Loucy (cell line): ENCODE results near the gene CXXC4.

Source experiments
- H2AFZ ChIP-seq: fragments of 200-600 bp; sonication (generic); 2 replicates; pipeline ENCODE4 v1.6.0; 2016; ENCODE audit warnings: antibody characterized with exemption, mild to moderate bottlenecking, low read length, moderate library complexity
- H3F3A ChIP-seq: fragments of 200-600 bp; 2 replicates; pipeline ENCODE4 v1.6.0; 2016; ENCODE audit warnings: antibody characterized with exemption, low read depth, mild to moderate bottlenecking
- H3K27me3 ChIP-seq: fragments of 200-600 bp; sonication (generic); 2 replicates; pipeline ENCODE4 v1.6.1; 2014; ENCODE audit warnings: low read length, mild to moderate bottlenecking; ENCODE audit not compliant: insufficient read depth, poor library complexity, severe bottlenecking
- H3K36me3 ChIP-seq: fragments of 200-600 bp; sonication (generic); 2 replicates; pipeline ENCODE4 v1.6.1; 2016; ENCODE audit warnings: low read length; ENCODE audit not compliant: insufficient read depth
- H3K4me1 ChIP-seq: fragments of 200-600 bp; sonication (generic); 2 replicates; pipeline ENCODE4 v1.5.1; 2014; ENCODE audit warnings: low read length, mild to moderate bottlenecking; ENCODE audit not compliant: insufficient read depth, poor library complexity, severe bottlenecking
- H3K4me2 ChIP-seq: fragments of 200-600 bp; sonication (generic); 2 replicates; pipeline ENCODE4 v1.6.0; 2014; ENCODE audit warnings: antibody characterized with exemption, low read length, low read depth, mild to moderate bottlenecking; ENCODE audit not compliant: poor library complexity, severe bottlenecking
- H3K4me3 ChIP-seq: fragments of 200-600 bp; sonication (generic); 2 replicates; pipeline ENCODE4 v1.5.1; 2014; ENCODE audit warnings: low read length, mild to moderate bottlenecking, mixed read lengths; ENCODE audit not compliant: poor library complexity, severe bottlenecking
- H3K79me2 ChIP-seq: fragments of 200-600 bp; sonication (generic); 2 replicates; pipeline ENCODE4 v1.6.1; 2014; ENCODE audit warnings: low read length; ENCODE audit not compliant: insufficient read depth
- H3K9ac ChIP-seq: fragments of 200-600 bp; sonication (generic); 2 replicates; pipeline ENCODE4 v1.6.0; 2014; ENCODE audit warnings: mild to moderate bottlenecking, low read depth, low read length, moderate library complexity; ENCODE audit not compliant: poor library complexity, severe bottlenecking
- H3K9me2 ChIP-seq: fragments of 200-600 bp; sonication (generic); replicated peaks from 2 replicates; pipeline ENCODE4 v1.6.1; 2016; ENCODE audit warnings: low read depth, low read length, mixed read lengths
- H3K9me3 ChIP-seq: fragments of 200-600 bp; sonication (generic); 2 replicates; pipeline ENCODE4 v1.6.1; 2014; ENCODE audit warnings: mild to moderate bottlenecking, antibody characterized with exemption, low read length, low read depth; ENCODE audit not compliant: insufficient read depth
- H4K20me1 ChIP-seq: fragments of 200-600 bp; sonication (generic); 2 replicates; pipeline ENCODE4 v1.6.0; 2014; ENCODE audit warnings: antibody characterized with exemption, low read length, mild to moderate bottlenecking; ENCODE audit not compliant: insufficient read depth, poor library complexity, severe bottlenecking
- EZH2phosphoT487 ChIP-seq: fragments of 200-600 bp; IDR thresholded peaks from 2 replicates; pipeline ENCODE4 v1.6.1; 2018; ENCODE audit warnings: antibody characterized with exemption, mild to moderate bottlenecking, moderate library complexity, borderline replicate concordance
- TF ChIP-seq, protein P1 (sequence below): fragments of 200-600 bp; sonication (generic); conservative IDR thresholded peaks from 2 replicates; pipeline ENCODE4 v1.5.1; 2014; ENCODE audit warnings: mild to moderate bottlenecking, antibody characterized with exemption, low read length

Gene CXXC4

DNA sequence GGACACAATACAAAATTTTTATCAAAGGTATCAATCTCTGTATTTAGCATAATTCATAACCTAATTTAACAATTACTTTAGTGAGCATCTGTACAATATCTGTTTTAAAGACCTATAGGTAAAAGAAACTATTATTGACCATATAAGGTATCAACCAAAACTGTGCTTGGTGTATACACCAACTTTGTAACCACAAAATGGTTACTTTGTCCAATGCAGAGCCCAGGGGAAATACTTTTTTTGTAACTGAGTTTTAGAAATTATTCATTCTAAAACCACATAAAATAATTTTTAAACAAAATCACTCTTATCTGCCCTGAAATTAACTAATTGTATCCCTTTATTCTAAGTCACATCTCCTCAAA lies 5.0 kb downstream of the CXXC4 start:
- Histone ChIP-seq H3K4me3 (no peak overlapping the region), H3K36me3 (no peaks in the 10 kb centered on the region), H4K20me1 (no peaks in the 10 kb centered on the region), H3K79me2 (no peaks in the 10 kb centered on the region), H3K9ac (no peak overlapping the region), H3K27me3 (no peaks in the 10 kb centered on the region), H3K9me2 (no peaks in the 10 kb centered on the region), H3K4me1 (peaks cover 12% of the 10 kb centered on the region), H2AFZ (no peak overlapping the region), H3K9me3 (no peaks in the 10 kb centered on the region), H3K4me2 (peak overlapping the region; percentile 95), H3F3A (peaks cover 3% of the 10 kb centered on the region; the same call in 1 of the 2 replicates)
- TF ChIP-seq, protein P1, sequence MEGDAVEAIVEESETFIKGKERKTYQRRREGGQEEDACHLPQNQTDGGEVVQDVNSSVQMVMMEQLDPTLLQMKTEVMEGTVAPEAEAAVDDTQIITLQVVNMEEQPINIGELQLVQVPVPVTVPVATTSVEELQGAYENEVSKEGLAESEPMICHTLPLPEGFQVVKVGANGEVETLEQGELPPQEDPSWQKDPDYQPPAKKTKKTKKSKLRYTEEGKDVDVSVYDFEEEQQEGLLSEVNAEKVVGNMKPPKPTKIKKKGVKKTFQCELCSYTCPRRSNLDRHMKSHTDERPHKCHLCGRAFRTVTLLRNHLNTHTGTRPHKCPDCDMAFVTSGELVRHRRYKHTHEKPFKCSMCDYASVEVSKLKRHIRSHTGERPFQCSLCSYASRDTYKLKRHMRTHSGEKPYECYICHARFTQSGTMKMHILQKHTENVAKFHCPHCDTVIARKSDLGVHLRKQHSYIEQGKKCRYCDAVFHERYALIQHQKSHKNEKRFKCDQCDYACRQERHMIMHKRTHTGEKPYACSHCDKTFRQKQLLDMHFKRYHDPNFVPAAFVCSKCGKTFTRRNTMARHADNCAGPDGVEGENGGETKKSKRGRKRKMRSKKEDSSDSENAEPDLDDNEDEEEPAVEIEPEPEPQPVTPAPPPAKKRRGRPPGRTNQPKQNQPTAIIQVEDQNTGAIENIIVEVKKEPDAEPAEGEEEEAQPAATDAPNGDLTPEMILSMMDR, result no peak
- no peak for TF ChIP-seq EZH2phosphoT487

DNA sequence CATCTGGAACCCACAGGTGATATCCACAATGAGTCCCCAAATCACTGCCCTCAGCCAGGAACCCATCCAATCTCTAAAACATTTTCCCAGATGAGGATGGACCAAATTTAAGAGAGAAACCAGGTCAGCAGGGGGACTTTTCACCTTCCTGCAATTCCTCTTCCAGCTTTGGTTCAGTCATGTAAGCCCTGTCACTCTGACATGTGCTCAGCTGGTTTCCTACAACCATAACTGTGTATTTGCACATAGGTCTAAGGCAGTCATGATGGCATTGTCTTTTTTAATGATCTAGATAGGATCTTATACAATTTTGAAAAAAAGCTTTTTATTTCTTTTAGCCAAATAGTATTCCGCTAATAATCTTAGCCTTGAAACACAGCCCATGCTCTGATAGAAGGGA lies 6.5 kb downstream of the CXXC4 start:
- H3K9me2 ChIP-seq, result no peaks in the 10 kb centered on the region
- H3K9ac ChIP-seq, result no peak overlapping the region
- H3K27me3 ChIP-seq, result no peaks in the 10 kb centered on the region
- no peaks in the 10 kb centered on the region for H3K9me3 ChIP-seq
- H3K4me2 ChIP-seq, result no peak overlapping the region
- H3K4me3 ChIP-seq, result no peak overlapping the region
- no peaks in the 10 kb centered on the region for H3K79me2 ChIP-seq
- no peak overlapping the region for H2AFZ ChIP-seq
- no peaks in the 10 kb centered on the region for H4K20me1 ChIP-seq
- peaks cover 12% of the 10 kb centered on the region for H3K4me1 ChIP-seq
- no peaks in the 10 kb centered on the region for H3K36me3 ChIP-seq
- TF ChIP-seq EZH2phosphoT487, result no peak
- TF ChIP-seq, protein P1, result no peak
- peaks cover 3% of the 10 kb centered on the region; the same call in 1 of the 2 replicates for H3F3A ChIP-seq

DNA sequence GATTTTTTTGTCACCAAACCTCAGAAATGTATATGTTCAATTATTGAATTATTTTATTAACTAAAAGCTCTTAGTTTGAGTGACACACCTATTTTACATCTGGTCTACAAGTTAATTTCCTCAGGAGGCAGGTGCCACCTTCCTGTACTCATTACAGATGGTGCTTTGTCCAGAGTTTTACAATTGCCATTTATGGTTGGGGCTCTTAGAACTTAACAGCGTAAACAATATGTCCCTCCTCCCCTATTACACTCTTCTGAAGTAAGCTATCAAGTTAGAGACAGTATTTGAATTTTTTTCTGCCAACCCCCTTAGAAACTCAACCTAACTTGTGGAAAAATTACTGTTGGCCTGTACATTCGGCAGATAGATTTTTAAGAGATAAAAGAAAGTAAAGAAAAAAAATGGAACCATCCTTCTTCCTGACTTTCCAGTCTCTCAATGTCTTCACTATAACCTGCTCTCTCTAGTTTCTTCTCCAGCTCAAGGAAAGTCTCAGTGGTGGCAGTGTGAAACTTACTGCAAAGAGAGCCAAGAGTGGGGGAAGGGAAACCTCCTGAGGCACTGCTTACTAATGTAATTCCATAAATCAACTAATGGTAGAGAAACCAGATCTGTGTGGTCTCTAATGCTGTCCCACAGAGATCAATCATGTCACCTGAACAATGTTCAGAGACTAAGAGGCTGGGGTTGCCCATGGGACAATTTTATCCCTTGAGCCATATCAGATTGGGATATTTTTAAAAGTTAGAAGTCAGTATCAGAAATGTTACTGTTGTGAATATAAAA lies 7.8 kb downstream of the CXXC4 start:
- TF ChIP-seq, protein P1, result no peak
- no peak for TF ChIP-seq EZH2phosphoT487
- Histone ChIP-seq H3K9me3 (no peaks in the 10 kb centered on the region), H3K9ac (no peak overlapping the region), H3K27me3 (no peaks in the 10 kb centered on the region), H2AFZ (no peak overlapping the region), H3K79me2 (no peaks in the 10 kb centered on the region), H3K36me3 (no peaks in the 10 kb centered on the region), H3K4me3 (no peak overlapping the region), H3K4me2 (no peak overlapping the region), H3K9me2 (no peaks in the 10 kb centered on the region), H3K4me1 (peaks cover 12% of the 10 kb centered on the region), H4K20me1 (no peaks in the 10 kb centered on the region), H3F3A (peaks cover 3% of the 10 kb centered on the region; the same call in 1 of the 2 replicates)
